PC-9 (cell line): ENCODE measurements around the gene CDH13. TPM values are rescaled to one million over a fixed set of nuclear protein-coding genes. Genes with fewer than 3 reads are reported as not detected.

Source experiments
- BruUV-seq: library from RNA; stranded (reverse); fragments of 400-500 nt; replicated peaks from 2 replicates; lab custom pipeline; 2021; lab: Mats Ljungman, UMichigan
- CTCF ChIA-PET: fragments of 300-600 bp; sonication (Branson Sonifier 250); formaldehyde crosslinking; loops from one replicate; lab custom pipeline; 2022; ENCODE audit warnings: antibody characterized with exemption; lab: Charles Lee
- POLR2A ChIA-PET: fragments of 300-600 bp; sonication (Branson Sonifier 250); formaldehyde crosslinking; loops from one replicate; lab custom pipeline; 2022; ENCODE audit warnings: antibody characterized with exemption; ENCODE audit not compliant: unreplicated experiment; lab: Charles Lee
- DNase-seq, 2 experiments: peaks; one replicate each; pipeline versions ENCODE4 v3.0.0 to v3.0.0-alpha.2; 2015 to 2022; ENCODE audit warnings: mixed read lengths in 1 of 2
- H2AFZ ChIP-seq: fragments of 200-600 bp; sonication (generic); 2 replicates; pipeline ENCODE4 v1.8.1; 2017; ENCODE audit warnings: antibody characterized with exemption
- H3F3A ChIP-seq: fragments of 200-600 bp; sonication (generic); 2 replicates; pipeline ENCODE4 v1.8.1; 2017; ENCODE audit warnings: antibody characterized with exemption, mild to moderate bottlenecking, low read depth; ENCODE audit not compliant: insufficient read depth
- H3K27ac ChIP-seq: fragments of 200-600 bp; sonication (generic); 2 replicates; pipeline ENCODE4 v1.6.1; 2016; ENCODE audit warnings: mixed run types
- H3K27me3 ChIP-seq: fragments of 200-600 bp; sonication (generic); 2 replicates; pipeline ENCODE4 v1.6.1; 2016; ENCODE audit warnings: low read depth, mixed run types; ENCODE audit not compliant: insufficient read depth
- H3K36me3 ChIP-seq: fragments of 200-600 bp; sonication (generic); 2 replicates; pipeline ENCODE4 v1.6.1; 2016; ENCODE audit warnings: low read depth, mixed run types
- H3K4me1 ChIP-seq: fragments of 200-600 bp; sonication (generic); replicated peaks from 2 replicates; pipeline ENCODE4 v1.6.1; 2016; ENCODE audit warnings: mixed run types; ENCODE audit not compliant: insufficient read depth
- H3K4me2 ChIP-seq: fragments of 200-600 bp; sonication (generic); 2 replicates; pipeline ENCODE4 v1.6.1; 2017; ENCODE audit warnings: mixed run types
- H3K4me3 ChIP-seq: fragments of 200-600 bp; sonication (generic); 2 replicates; pipeline ENCODE4 v1.6.1; 2016; ENCODE audit warnings: mixed run types
- H3K79me2 ChIP-seq: fragments of 200-600 bp; sonication (generic); 2 replicates; pipeline ENCODE4 v1.6.1; 2017; ENCODE audit warnings: low read depth, mixed run types
- H3K9me2 ChIP-seq: fragments of 200-600 bp; sonication (generic); 2 replicates; pipeline ENCODE4 v1.8.1; 2017; ENCODE audit warnings: mild to moderate bottlenecking; ENCODE audit not compliant: insufficient read depth
- H3K9me3 ChIP-seq: fragments of 200-600 bp; sonication (generic); 2 replicates; pipeline ENCODE4 v1.8.1; 2016; ENCODE audit warnings: low read depth; ENCODE audit not compliant: insufficient read depth
- H4K20me1 ChIP-seq: fragments of 200-600 bp; sonication (generic); 2 replicates; pipeline ENCODE4 v1.8.1; 2017; ENCODE audit not compliant: insufficient read depth
- EZH2 ChIP-seq: fragments of 200-600 bp; sonication (generic); IDR thresholded peaks from 2 replicates; pipeline ENCODE4 v1.8.0; 2017; ENCODE audit warnings: antibody characterized with exemption, low read depth
- intact Hi-C: fragments of 100-400 bp; cut with micrococcal nuclease; formaldehyde crosslinking; loops from one replicate; pipeline ENCODE4 v1.10.0; 2022; ENCODE audit not compliant: unreplicated experiment
- total RNA-seq: library from RNA; stranded (reverse); gene quantifications from 2 replicates; pipeline ENCODE4 v1.2.3, GENCODE V29; 2021
- TF ChIP-seq, protein P1 (sequence below): fragments of 200-600 bp; sonication (generic); conservative IDR thresholded peaks from 2 replicates; pipeline ENCODE4 v1.6.1; 2017; ENCODE audit warnings: mixed run types, antibody characterized with exemption, mild to moderate bottlenecking, moderate library complexity

Gene CDH13
- total RNA-seq, 1 experiment from 2014 or later: 0.24 TPM

DNA sequence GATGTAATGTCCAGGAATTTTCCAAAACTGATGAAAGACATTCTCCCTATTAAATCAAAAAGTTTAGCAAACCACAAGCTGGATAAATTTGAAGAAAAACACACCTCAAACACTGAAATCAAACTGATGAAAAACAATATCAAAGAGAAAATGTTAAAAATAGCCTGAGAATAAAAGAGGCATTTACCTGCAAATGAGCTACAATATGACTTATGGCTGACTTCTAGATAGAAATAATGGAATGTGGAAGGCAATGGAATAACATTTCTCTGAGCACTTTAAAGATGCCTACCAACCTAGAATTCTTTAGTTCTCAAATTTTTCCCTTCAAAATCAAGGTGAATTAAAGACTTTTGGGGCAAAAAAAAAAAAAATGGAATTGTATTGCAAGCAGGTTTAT is 1128.6 kb downstream of the CDH13 start:
- Histone ChIP-seq H3K9me3 (0 out of 2 replicates have a peak, but pooled peaks cover 10% of the 10 kb centered on the region), H3F3A (no peaks in the 10 kb centered on the region), H3K4me3 (no peak overlapping the region), H3K4me1 (no peaks in the 10 kb centered on the region), H3K4me2 (no peak overlapping the region), H3K36me3 (no peaks in the 10 kb centered on the region), H4K20me1 (no peaks in the 10 kb centered on the region), H3K27ac (no peak overlapping the region), H3K27me3 (peaks cover 50% of the 10 kb centered on the region), H2AFZ (no peak overlapping the region), H3K9me2 (no peaks in the 10 kb centered on the region), H3K79me2 (no peaks in the 10 kb centered on the region)
- POLR2A ChIA-PET: no interaction called here
- CTCF ChIA-PET: no interaction called here
- DNase-seq: no peak
- TF ChIP-seq, protein P1, sequence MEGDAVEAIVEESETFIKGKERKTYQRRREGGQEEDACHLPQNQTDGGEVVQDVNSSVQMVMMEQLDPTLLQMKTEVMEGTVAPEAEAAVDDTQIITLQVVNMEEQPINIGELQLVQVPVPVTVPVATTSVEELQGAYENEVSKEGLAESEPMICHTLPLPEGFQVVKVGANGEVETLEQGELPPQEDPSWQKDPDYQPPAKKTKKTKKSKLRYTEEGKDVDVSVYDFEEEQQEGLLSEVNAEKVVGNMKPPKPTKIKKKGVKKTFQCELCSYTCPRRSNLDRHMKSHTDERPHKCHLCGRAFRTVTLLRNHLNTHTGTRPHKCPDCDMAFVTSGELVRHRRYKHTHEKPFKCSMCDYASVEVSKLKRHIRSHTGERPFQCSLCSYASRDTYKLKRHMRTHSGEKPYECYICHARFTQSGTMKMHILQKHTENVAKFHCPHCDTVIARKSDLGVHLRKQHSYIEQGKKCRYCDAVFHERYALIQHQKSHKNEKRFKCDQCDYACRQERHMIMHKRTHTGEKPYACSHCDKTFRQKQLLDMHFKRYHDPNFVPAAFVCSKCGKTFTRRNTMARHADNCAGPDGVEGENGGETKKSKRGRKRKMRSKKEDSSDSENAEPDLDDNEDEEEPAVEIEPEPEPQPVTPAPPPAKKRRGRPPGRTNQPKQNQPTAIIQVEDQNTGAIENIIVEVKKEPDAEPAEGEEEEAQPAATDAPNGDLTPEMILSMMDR: no peak
- TF ChIP-seq EZH2: no peak
- no TSS peak for BruUV-seq
- intact Hi-C loops: no loop called here

DNA sequence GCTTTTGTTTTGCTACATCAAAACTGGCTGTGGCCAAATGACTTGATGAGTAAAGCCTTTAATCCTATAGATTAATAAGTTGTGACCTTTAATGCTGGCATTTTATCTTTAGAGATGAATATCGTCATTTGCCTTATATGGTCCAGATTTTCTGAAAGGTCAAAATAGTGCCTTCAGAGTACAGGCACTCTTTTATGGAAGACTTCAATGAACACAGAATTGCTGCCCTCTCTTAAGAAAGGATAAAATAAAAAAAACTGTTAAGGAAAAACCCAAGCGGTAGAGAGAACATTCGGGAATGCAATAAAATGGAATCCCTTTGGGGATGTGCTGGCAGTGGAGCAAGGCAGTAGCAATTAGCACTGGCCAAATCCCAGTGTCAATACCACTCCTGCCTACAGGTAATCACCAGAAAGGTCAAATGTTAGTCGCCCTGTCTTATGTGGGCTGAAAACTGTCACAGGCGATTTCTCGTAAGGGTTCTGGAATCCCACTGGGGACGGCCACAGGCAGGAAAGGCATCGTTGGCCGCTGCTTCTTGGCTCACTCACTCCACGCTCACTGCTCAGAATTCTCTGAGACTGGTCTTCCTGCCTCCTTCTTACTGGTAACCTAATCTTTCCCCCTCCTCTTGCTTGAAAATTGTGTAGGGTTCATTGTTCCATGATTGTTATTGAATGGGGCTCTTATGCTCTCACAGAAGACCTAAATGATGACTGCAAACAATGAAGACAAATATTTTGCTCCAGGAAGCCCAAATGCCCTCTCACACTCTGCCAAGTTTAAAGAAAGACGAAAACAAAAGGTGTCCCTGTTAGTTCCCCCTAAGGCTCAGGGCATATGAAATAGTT is 1135.6 kb downstream of the CDH13 start:
- BruUV-seq: no TSS peak
- H3F3A ChIP-seq: no peaks in the 10 kb centered on the region
- ChIA-PET CTCF (no interaction called here), POLR2A (no interaction called here)
- no peaks in the 10 kb centered on the region for H3K4me1 ChIP-seq
- no peaks in the 10 kb centered on the region for H3K79me2 ChIP-seq
- H3K9me3 ChIP-seq: no peaks in the 10 kb centered on the region
- no peak overlapping the region for H3K27ac ChIP-seq
- H2AFZ ChIP-seq: no peak overlapping the region
- H4K20me1 ChIP-seq: no peaks in the 10 kb centered on the region
- H3K27me3 ChIP-seq: peaks cover 50% of the 10 kb centered on the region
- TF ChIP-seq, protein P1: no peak
- TF ChIP-seq EZH2: no peak
- no peak overlapping the region for H3K4me3 ChIP-seq
- H3K9me2 ChIP-seq: no peaks in the 10 kb centered on the region
- no peak for DNase-seq
- intact Hi-C loops: no loop called here
- H3K36me3 ChIP-seq: no peaks in the 10 kb centered on the region
- H3K4me2 ChIP-seq: no peak overlapping the region

DNA sequence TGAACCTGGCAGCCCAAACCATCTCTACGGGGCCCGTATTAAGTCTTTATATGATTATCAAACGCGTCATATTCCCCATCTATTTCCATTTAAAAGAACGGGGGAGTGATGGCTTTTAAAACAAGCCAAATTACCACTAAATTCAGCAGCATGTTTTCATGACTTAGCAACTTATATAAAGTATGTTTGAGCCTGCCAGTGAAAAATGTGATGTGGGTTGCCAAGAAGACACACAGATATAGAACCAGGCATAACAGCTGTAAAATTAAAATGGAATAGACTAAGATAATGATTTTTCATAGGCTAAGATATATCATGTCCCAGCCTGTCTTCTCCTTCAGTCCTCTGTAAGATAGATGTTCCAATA is 1136.2 kb downstream of the CDH13 start:
- H3K79me2 ChIP-seq: no peaks in the 10 kb centered on the region
- H3K27me3 ChIP-seq: peaks cover 50% of the 10 kb centered on the region
- no peaks in the 10 kb centered on the region for H3K9me3 ChIP-seq
- no peak for TF ChIP-seq EZH2
- no peak overlapping the region for H3K27ac ChIP-seq
- no peak overlapping the region for H3K4me3 ChIP-seq
- no peak overlapping the region for H2AFZ ChIP-seq
- ChIA-PET CTCF (no interaction called here), POLR2A (no interaction called here)
- no peaks in the 10 kb centered on the region for H3K4me1 ChIP-seq
- H4K20me1 ChIP-seq: no peaks in the 10 kb centered on the region
- intact Hi-C loops: no loop called here
- no TSS peak for BruUV-seq
- H3K9me2 ChIP-seq: no peaks in the 10 kb centered on the region
- no peak overlapping the region for H3K4me2 ChIP-seq
- H3F3A ChIP-seq: no peaks in the 10 kb centered on the region
- no peaks in the 10 kb centered on the region for H3K36me3 ChIP-seq
- no peak for DNase-seq
